Caco-2 (cell line): ENCODE results near the gene GC. TPM values are rescaled to one million over a fixed set of nuclear protein-coding genes. Genes with fewer than 3 reads are reported as not detected.

Experiments
- Bru-seq: library from RNA; stranded (reverse); fragments of 400-500 nt; gene quantifications from one replicate; lab custom pipeline; 2021; lab: Mats Ljungman, UMichigan
- BruChase-seq, 2 experiments: library from RNA; stranded (reverse); fragments of 400-500 nt; gene quantifications; one replicate each; lab custom pipeline; 2021; lab: Mats Ljungman, UMichigan
- BruUV-seq: library from RNA; stranded (reverse); fragments of 400-500 nt; replicated peaks from 2 replicates; lab custom pipeline; 2021; lab: Mats Ljungman, UMichigan
- CTCF ChIA-PET: fragments of 300-600 bp; sonication (Branson Sonifier 250); formaldehyde crosslinking; loops from one replicate; lab custom pipeline; 2022; ENCODE audit warnings: antibody characterized with exemption; lab: Charles Lee
- POLR2A ChIA-PET: fragments of 300-600 bp; sonication (Branson Sonifier 250); formaldehyde crosslinking; loops from one replicate; lab custom pipeline; 2022; ENCODE audit warnings: antibody characterized with exemption; lab: Charles Lee
- DNase-seq, 2 experiments: peaks; one replicate each; pipeline versions ENCODE4 v3.0.0 to v3.0.0-alpha.2; 2020 to 2022
- H3K27me3 ChIP-seq: replicated peaks from 2 replicates; pipeline ENCODE4 v1.6.0; 2011; ENCODE audit warnings: low read length; ENCODE audit not compliant: control insufficient read depth, insufficient read depth
- H3K36me3 ChIP-seq: 2 replicates; pipeline ENCODE4 v1.5.1; 2011; ENCODE audit warnings: low read length; ENCODE audit not compliant: control insufficient read depth, insufficient read depth
- H3K4me1 ChIP-seq: fragments of 250-450 bp; sonication (Bioruptor Pico); 2 replicates; pipeline ENCODE4 v1.5.1; 2020; ENCODE audit warnings: mild to moderate bottlenecking
- H3K4me3 ChIP-seq: 2 replicates; pipeline ENCODE4 v1.5.1; 2011; ENCODE audit warnings: low read depth, mild to moderate bottlenecking, control low read depth, low read length
- H3K9me3 ChIP-seq: fragments of 250-450 bp; sonication (Bioruptor Pico); 2 replicates; pipeline ENCODE4 v1.5.1; 2020; ENCODE audit warnings: mild to moderate bottlenecking, moderate library complexity
- H3K27ac Mint-ChIP-seq: one replicate; pipeline ENCODE4 v1.8.0; 2022; ENCODE audit warnings: mixed read lengths; ENCODE audit not compliant: unreplicated experiment
- H3K27me3 Mint-ChIP-seq: one replicate; pipeline ENCODE4 v1.8.0; 2022; ENCODE audit warnings: mixed read lengths; ENCODE audit not compliant: insufficient read depth, unreplicated experiment
- H3K36me3 Mint-ChIP-seq: one replicate; pipeline ENCODE4 v1.8.0; 2022; ENCODE audit warnings: mild to moderate bottlenecking, mixed read lengths; ENCODE audit not compliant: insufficient read depth, unreplicated experiment
- H3K4me1 Mint-ChIP-seq: one replicate; pipeline ENCODE4 v1.8.0; 2022; ENCODE audit warnings: low read depth, mixed read lengths; ENCODE audit not compliant: unreplicated experiment
- H3K4me3 Mint-ChIP-seq: one replicate; pipeline ENCODE4 v1.8.0; 2022; ENCODE audit warnings: mild to moderate bottlenecking, moderate library complexity, mixed read lengths; ENCODE audit not compliant: unreplicated experiment
- H3K9me3 Mint-ChIP-seq: one replicate; pipeline ENCODE4 v1.8.0; 2022; ENCODE audit warnings: mixed read lengths; ENCODE audit not compliant: unreplicated experiment
- CTCF ChIP-seq, 2 experiments: fragments of 200-600 bp in 1 of 2; IDR thresholded peaks; 1 replicate in 1 of 2; 2 replicates in 1 of 2; pipeline versions ENCODE4 v1.5.1 to v1.8.0; 2011 to 2022; ENCODE audit warnings: antibody characterized with exemption in 1 of 2, control low read depth in 1 of 2, inconsistent platforms in 1 of 2, low read depth in 1 of 2, low read length in 1 of 2, mild to moderate bottlenecking in 1 of 2, moderate library complexity in 1 of 2; ENCODE audit not compliant: insufficient read depth in 1 of 2, severe bottlenecking in 1 of 2, unreplicated experiment in 1 of 2
- intact Hi-C: fragments of 100-400 bp; cut with micrococcal nuclease; formaldehyde crosslinking; loops from one replicate; pipeline ENCODE4 v1.10.0; 2022; ENCODE audit not compliant: unreplicated experiment
- long read RNA-seq: library from polyadenylated mRNA; stranded (forward); transcript quantifications from one replicate; pipeline ENCODE4 v2.0.0, GENCODE V29; 2022
- total RNA-seq: library from RNA; stranded (reverse); gene quantifications from 2 replicates; pipeline ENCODE4 v1.2.3, GENCODE V29; 2022

The GC gene, protein sequence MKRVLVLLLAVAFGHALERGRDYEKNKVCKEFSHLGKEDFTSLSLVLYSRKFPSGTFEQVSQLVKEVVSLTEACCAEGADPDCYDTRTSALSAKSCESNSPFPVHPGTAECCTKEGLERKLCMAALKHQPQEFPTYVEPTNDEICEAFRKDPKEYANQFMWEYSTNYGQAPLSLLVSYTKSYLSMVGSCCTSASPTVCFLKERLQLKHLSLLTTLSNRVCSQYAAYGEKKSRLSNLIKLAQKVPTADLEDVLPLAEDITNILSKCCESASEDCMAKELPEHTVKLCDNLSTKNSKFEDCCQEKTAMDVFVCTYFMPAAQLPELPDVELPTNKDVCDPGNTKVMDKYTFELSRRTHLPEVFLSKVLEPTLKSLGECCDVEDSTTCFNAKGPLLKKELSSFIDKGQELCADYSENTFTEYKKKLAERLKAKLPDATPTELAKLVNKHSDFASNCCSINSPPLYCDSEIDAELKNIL
- total RNA-seq (not detected in 2 replicates), Bru-seq, nascent RNA (percentile 1 among the genes with signal in this experiment), BruChase-seq, experiment 1, labeled RNA remaining after a 2-hour chase (percentile 5 among the genes with signal in this experiment), BruChase-seq, experiment 2, labeled RNA remaining after a 6-hour chase (percentile 1 among the genes with signal in this experiment)
- long read RNA-seq = 0 reads

GRCh38 chr4:71783972-71784371, at the start of gene GC:
Gene GC (minus strand): TSS chr4:71784079. CDS start chr4:71784018, 61 bp downstream.
- H3K27ac Mint-ChIP-seq = no peak within 1 kb of the TSS
- no peaks in the 10 kb centered on the region for H3K9me3 ChIP-seq
- intact Hi-C loops = no loop called here
- H3K27me3 ChIP-seq = no peaks in the 10 kb centered on the region
- H3K4me3 ChIP-seq = no peak within 1 kb of the TSS
- no peaks in the 10 kb centered on the region for H3K4me1 ChIP-seq
- H3K4me1 Mint-ChIP-seq = no peaks in the 10 kb centered on the region
- no TSS peak for BruUV-seq
- H3K9me3 Mint-ChIP-seq = no peaks in the 10 kb centered on the region
- ChIA-PET POLR2A (no interaction called here), CTCF (no interaction called here)
- no peaks in the 10 kb centered on the region for H3K36me3 Mint-ChIP-seq
- peak; percentile 9 to 21 for TF ChIP-seq CTCF (IDR thresholded peaks at IDR 0.05; ENCODE audit: insufficient read depth in 1 of 2, low read depth in 1 of 2, low read length in 1 of 2, severe bottlenecking in 1 of 2, unreplicated experiment in 1 of 2)
- H3K4me3 Mint-ChIP-seq = no peak within 1 kb of the TSS
- H3K36me3 ChIP-seq = no peaks in the 10 kb centered on the region
- DNase-seq = no peak
- peaks cover 5% of the 10 kb centered on the region for H3K27me3 Mint-ChIP-seq

DNA sequence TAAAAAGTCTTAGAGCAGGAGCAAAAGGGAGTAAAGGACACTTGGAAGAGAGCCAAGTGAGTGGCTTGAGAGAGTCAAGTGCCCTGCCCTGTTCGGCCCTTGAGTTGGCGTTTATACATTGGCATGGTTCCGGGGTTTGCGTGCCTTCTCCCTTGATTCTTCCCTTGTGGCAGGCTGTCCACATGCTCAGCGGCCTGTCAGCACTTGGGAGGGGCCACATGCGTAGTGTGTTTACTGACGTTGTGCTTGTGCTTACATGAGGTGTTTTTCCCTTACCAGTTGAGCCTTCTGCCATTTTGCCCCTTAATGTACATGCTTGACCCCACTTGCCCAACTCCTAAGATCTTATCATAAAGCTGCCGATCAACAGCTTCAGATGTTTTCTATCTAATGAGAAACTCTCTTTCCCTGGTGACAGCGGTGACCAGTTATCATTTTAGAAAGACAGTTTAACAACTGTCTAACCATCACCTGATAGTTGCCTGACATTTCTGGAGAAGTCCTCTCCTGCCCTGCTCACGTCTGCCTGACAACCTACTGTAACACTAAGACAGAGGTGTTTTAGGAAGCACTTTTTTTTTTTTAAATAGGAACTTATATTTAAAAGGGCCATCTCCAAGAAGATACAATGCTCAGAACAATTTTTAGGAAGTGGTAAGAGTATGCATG, 49.5 kb upstream of the GC start:
- Mint-ChIP-seq H3K9me3 (no peaks in the 10 kb centered on the region), H3K4me3 (no peak overlapping the region), H3K4me1 (no peaks in the 10 kb centered on the region), H3K27ac (peak overlapping the region; percentile 23), H3K27me3 (no peaks in the 10 kb centered on the region), H3K36me3 (no peaks in the 10 kb centered on the region)
- TF ChIP-seq CTCF (IDR thresholded peaks at IDR 0.05; ENCODE audit: insufficient read depth in 1 of 2, low read depth in 1 of 2, low read length in 1 of 2, severe bottlenecking in 1 of 2, unreplicated experiment in 1 of 2) = no peak
- BruUV-seq = no TSS peak
- intact Hi-C loops = no loop called here
- Histone ChIP-seq H3K27me3 (no peaks in the 10 kb centered on the region), H3K36me3 (no peaks in the 10 kb centered on the region), H3K4me3 (no peak overlapping the region), H3K9me3 (no peaks in the 10 kb centered on the region), H3K4me1 (no peaks in the 10 kb centered on the region)
- CTCF ChIA-PET = no interaction called here
- POLR2A ChIA-PET = no interaction called here
- DNase-seq = no peak

- ChIA-PET CTCF (no interaction called here), POLR2A (no interaction called here)
- no peak for DNase-seq
- Histone ChIP-seq H3K36me3 (no peaks in the 10 kb centered on the region), H3K4me3 (no peak overlapping the region), H3K27me3 (no peaks in the 10 kb centered on the region), H3K4me1 (no peaks in the 10 kb centered on the region), H3K9me3 (no peaks in the 10 kb centered on the region)
- Mint-ChIP-seq H3K4me1 (no peaks in the 10 kb centered on the region), H3K9me3 (no peaks in the 10 kb centered on the region), H3K27me3 (no peaks in the 10 kb centered on the region), H3K36me3 (no peaks in the 10 kb centered on the region), H3K27ac (no peak overlapping the region), H3K4me3 (no peak overlapping the region)
- BruUV-seq = no TSS peak
- TF ChIP-seq CTCF (IDR thresholded peaks at IDR 0.05; ENCODE audit: insufficient read depth in 1 of 2, low read depth in 1 of 2, low read length in 1 of 2, severe bottlenecking in 1 of 2, unreplicated experiment in 1 of 2) = no peak
- intact Hi-C loops = no loop called here
Observed at GRCh38 chr4:71832049-71832448, 48.2 kb upstream of the GC start.
